ENCODE measurements around the gene HK2.

GRCh38 chr2:74806355-74806839 is 27.5 kb upstream of the HK2 start:
- TF ChIP-seq POLR2A (IDR thresholded peaks at IDR 0.05) (no peak), CTCF (IDR thresholded peaks at IDR 0.05) (no peak)
